Mammary microvascular endothelial cell (primary cell): ENCODE results near the gene SLC27A5. TPM values are rescaled to one million over a fixed set of nuclear protein-coding genes. Genes with fewer than 3 reads are reported as not detected.

Source experiments
- total RNA-seq: library from RNA; depleted of rRNA; stranded (reverse); fragments of >200 nt; gene quantifications from 2 replicates; pipeline ENCODE4 v1.2.3, GENCODE V29; 2015

Gene SLC27A5, protein sequence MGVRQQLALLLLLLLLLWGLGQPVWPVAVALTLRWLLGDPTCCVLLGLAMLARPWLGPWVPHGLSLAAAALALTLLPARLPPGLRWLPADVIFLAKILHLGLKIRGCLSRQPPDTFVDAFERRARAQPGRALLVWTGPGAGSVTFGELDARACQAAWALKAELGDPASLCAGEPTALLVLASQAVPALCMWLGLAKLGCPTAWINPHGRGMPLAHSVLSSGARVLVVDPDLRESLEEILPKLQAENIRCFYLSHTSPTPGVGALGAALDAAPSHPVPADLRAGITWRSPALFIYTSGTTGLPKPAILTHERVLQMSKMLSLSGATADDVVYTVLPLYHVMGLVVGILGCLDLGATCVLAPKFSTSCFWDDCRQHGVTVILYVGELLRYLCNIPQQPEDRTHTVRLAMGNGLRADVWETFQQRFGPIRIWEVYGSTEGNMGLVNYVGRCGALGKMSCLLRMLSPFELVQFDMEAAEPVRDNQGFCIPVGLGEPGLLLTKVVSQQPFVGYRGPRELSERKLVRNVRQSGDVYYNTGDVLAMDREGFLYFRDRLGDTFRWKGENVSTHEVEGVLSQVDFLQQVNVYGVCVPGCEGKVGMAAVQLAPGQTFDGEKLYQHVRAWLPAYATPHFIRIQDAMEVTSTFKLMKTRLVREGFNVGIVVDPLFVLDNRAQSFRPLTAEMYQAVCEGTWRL
- 4.7 and 7.9 TPM in 2 replicates for total RNA-seq

DNA sequence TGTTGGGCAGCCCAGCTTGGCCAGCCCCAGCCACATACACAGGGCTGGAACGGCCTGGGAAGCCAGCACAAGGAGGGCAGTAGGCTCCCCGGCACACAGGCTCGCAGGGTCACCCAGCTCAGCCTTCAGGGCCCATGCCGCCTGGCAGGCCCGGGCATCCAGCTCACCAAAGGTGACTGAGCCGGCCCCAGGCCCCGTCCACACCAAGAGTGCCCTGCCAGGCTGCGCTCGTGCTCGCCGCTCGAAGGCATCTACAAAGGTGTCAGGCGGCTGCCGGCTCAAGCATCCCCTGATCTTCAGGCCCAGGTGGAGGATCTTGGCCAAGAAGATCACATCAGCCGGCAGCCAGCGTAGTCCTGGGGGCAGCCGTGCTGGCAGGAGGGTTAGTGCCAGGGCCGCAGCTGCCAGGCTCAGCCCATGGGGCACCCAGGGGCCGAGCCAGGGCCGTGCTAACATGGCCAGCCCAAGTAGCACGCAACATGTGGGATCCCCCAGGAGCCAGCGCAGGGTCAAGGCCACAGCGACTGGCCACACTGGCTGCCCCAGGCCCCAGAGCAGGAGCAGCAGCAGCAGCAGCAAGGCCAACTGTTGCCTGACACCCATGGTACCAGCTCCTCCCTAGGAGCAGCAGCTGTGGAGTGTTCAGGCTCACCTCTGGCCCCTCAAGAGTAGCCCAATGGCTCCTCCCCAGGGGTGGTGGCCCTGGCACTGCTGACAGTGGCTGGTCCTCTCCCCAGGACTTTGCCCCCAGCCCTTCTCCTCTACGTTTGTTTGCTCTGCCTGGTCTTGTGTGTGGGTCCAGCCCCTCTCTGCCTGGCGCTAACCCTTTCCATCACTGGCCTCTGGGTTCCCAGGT is at the start of gene SLC27A5:
TSS of gene SLC27A5 (minus strand) at position 640 of the 856 bp plus-strand sequence. CDS start at position 603, 37 bp downstream.

DNA sequence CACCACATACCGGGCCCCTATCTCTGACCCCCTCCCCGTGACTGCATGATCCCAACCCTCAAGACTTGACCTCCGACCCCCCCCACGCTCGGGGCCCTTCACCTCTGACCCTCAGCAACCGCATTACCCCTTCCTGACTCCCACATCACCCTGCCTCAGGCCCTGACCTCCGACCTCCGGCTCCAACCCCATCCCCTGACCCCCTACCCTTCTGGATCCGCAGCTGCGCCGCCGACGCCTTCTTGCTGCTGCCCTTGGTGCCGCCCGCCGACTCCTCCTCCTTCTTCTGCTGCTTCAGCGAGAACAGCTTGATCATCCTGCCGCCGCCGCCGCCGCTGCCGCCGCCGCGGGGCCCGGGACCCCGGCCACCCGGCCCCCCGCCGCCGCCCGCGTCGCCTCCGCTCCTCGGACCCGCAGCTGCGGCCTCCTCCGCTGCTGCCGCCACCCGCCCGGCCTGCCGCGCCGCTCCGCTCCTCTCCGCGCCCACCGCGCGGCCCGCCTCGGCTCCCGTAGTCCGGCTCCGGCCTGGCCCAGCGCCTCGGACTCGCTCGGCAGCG is 46.4 kb upstream of the SLC27A5 start, which contains the start of gene UBE2M:
TSS of gene UBE2M (minus strand) at position 546 of the 557 bp plus-strand sequence. CDS start at position 316, 230 bp downstream.

GRCh38 chr19:58554494-58555368 is 42.9 kb upstream of the SLC27A5 start, which contains the start of gene CHMP2A:
Gene CHMP2A (minus strand): TSS chr19:58555105. CDS start chr19:58554212, 893 bp downstream.

GRCh38 chr19:58543826-58544590 is 32.2 kb upstream of the SLC27A5 start, which contains the start of gene TRIM28:
Gene TRIM28 (plus strand): TSS chr19:58544064. CDS start chr19:58544758, 694 bp downstream.

GRCh38 chr19:58519355-58520256 is 7.8 kb upstream of the SLC27A5 start, which contains the start of gene ZBTB45:
Gene ZBTB45 (minus strand): TSS chr19:58519810. CDS start chr19:58517673, 2,137 bp downstream.

DNA sequence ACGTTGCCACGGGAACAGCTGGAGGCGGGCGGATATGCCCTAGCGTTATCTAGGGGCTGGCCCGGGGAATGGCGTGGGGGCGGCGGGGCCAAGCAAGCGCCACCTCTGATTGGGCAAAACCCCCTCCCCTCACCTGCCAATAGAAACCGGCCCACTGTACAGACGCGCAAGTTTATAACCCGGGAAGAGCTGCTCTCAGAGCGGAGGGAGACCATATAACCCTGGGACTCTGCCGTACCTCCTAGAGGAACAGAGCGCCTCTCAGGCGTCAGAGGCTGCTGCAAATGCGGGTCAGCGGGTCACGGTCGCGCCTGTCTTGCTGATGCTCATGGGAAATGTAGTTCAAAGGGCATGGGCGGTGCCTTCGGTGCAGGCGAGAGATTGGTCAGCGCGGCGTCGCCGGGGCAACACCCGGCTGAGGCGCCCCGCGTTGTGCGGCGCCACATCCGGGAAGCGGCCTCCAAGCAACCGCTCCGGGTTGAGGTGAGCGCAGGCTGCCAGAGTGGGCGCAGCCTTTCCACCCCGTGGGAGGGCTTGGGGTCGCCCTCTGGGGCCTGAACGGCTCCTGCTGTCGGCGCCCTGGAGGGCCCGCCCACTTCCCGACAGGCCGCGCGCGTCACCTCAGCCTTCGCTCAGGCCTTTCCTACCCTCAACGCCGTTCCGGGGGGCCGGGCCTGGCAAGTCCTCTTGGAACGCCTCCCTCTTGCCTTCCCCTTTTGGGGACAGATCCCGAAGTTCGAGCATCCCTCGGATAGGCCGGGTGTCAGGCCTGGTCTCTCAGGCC is 35.9 kb downstream of the SLC27A5 start, which contains the start of gene ZNF446:
TSS of gene ZNF446 (plus strand) at position 639 of the 784 bp plus-strand sequence. CDS start 867 bp downstream, outside the sequence.

DNA sequence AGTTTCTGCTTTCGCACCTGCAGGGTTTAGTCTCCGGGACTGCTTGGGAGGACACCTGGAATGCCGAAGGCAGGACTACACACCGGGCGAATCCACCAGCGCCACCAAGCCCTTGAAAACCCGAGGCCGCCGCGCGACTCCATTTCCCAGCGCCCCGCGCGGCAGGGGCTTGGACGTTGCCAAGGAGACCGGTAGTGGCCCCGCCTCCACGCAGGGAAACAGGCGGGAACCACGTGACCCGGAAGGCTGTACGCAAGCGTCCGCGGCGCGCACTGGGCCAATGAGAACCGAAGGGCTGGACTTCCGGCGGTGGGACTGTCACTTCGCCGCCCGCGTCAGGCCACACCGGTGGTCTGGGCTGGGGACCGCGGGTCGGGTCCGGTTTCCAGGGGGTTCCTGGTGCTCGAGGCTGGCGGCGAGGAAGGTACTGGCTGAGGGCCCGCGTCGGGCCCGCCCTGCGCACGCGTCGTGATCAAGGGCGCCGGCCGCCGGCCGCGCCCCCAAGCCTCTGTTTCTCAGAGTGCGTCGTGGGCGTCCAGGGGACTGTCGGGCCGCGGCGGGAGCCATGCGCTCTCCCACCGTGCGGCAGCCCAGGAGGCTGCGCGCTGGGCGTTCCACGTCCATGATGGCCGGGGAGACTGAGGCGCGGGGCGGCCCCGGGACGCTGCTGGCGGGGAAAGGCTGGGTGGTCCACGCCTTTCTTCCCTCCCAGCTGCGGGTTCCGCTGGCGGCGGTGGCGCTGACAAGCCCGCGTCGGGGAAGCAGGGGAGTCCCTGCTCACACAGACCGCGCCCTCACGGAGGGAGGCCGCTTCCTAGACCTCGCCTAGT is 44.8 kb downstream of the SLC27A5 start, which contains the start of gene ZNF324:
TSS of gene ZNF324 (plus strand) at position 321 of the 830 bp plus-strand sequence. CDS start 2,106 bp downstream, outside the sequence.

DNA sequence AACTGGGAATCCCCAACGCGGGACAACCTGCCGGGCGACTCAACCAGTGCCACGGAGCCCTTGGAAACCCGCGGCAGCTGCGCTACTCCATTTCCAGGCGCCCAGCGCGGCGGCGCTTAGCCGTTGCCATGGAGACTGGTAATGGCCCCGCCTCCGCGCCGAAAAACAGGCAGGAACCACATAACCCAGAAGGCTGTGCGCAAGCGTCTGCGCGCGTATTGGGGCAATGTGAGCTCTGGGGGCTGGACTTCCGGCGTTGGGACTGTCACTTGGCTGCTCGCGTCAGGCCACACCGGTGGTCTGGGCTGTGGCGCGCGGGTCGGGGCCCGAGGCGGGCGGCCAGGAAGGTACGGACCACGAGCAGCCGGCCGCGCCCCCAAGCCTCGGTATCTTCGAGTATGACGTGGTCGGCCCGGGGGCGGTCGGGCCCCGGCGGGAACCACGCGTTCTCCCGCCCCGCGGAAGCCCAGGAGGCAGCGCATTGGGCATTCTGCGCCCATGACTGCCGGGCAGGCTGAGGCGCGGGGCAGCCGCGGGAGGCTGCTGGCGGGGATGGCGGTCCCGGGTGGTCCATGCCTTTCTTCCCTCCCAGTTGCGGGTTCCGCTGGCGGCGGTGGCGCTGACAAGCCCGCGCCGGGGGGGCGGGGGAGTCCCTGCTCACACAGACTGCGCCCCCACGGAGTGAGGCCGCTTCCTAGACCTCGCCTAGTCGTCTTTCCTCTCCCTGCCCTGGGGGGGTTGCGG is 60.3 kb downstream of the SLC27A5 start, which contains the start of gene ZNF324B:
TSS of gene ZNF324B (plus strand) at position 265 of the 744 bp plus-strand sequence. CDS start 2,080 bp downstream, outside the sequence.

Other genes with a start within 250 kb of the SLC27A5 start
- gene ZNF8, start 233.0 kb downstream of the SLC27A5 start, total RNA-seq: 3.1 and 3.5 TPM in 2 replicates
- gene ERVK3-1, start 206.6 kb downstream of the SLC27A5 start, total RNA-seq: 36.0 and 38.8 TPM in 2 replicates
- gene ZSCAN22, start 185.0 kb downstream of the SLC27A5 start, total RNA-seq: 1.6 and 1.9 TPM in 2 replicates
- 3.8 and 6.2 TPM in 2 replicates for gene A1BG, start 158.5 kb downstream of the SLC27A5 start, total RNA-seq
- under 0.01 and 0.59 TPM in 2 replicates for gene ZNF497, start 149.2 kb downstream of the SLC27A5 start, total RNA-seq
- gene ZNF837, start 131.0 kb downstream of the SLC27A5 start, total RNA-seq: 1.5 and 2.1 TPM in 2 replicates
- gene RPS5, start 124.7 kb downstream of the SLC27A5 start, total RNA-seq: 2,246 and 2,634 TPM in 2 replicates
- gene RNF225, start 116.3 kb downstream of the SLC27A5 start, total RNA-seq: not detected in 2 replicates
- gene ZNF584, start 103.3 kb downstream of the SLC27A5 start, total RNA-seq: 6.9 and 8.0 TPM in 2 replicates
- 2.5 and 3.2 TPM in 2 replicates for gene ZNF132, start 71.8 kb downstream of the SLC27A5 start, total RNA-seq
- 5.0 and 5.3 TPM in 2 replicates for gene ZNF324B, start 60.4 kb downstream of the SLC27A5 start, total RNA-seq
- gene ZNF324, start 44.9 kb downstream of the SLC27A5 start, total RNA-seq: 7.2 and 7.5 TPM in 2 replicates
- gene ZNF446, start 35.6 kb downstream of the SLC27A5 start, total RNA-seq: 5.6 and 7.7 TPM in 2 replicates
- gene ZBTB45, start 7.8 kb upstream of the SLC27A5 start, total RNA-seq: 7.8 and 12.6 TPM in 2 replicates
- gene TRIM28, start 32.1 kb upstream of the SLC27A5 start, total RNA-seq: 333 and 348 TPM in 2 replicates
- 96.3 and 134 TPM in 2 replicates for gene CHMP2A, start 43.1 kb upstream of the SLC27A5 start, total RNA-seq
- gene UBE2M, start 46.6 kb upstream of the SLC27A5 start, total RNA-seq: 37.2 and 43.6 TPM in 2 replicates
- gene MZF1, start 61.3 kb upstream of the SLC27A5 start, total RNA-seq: 4.1 and 4.4 TPM in 2 replicates